ENCODE results near the gene APLP2. TPM values are rescaled to one million over a fixed set of nuclear protein-coding genes. Genes with fewer than 3 reads are reported as not detected.

Gene APLP2
- polyA plus RNA-seq, 3 donors, result 486 to 622 (median 591) TPM

GRCh38 chr11:130024361-130024760 is 45.3 kb upstream of the APLP2 start:
- Mint-ChIP-seq H3K9me3 (peaks cover 0 to 8% (median 3%) of the 10 kb centered on the region in 7 donors), H3K36me3 (no peaks in the 10 kb centered on the region), H3K4me1 (peaks cover 5% of the 10 kb centered on the region), H3K27ac (no peak overlapping the region), H3K27me3 (ENCODE audit: low read depth in 3 of 3) (peaks cover 0 to 5% (median 0%) of the 10 kb centered on the region in 3 donors), H3K4me3 (no peak overlapping the region)
- H3K9me3 ChIP-seq (replicated peaks in 1 of 2; ENCODE audit: control insufficient read depth in 1 of 2, insufficient read depth in 1 of 2, low read length in 2 of 2), result peaks cover 0 to 5% of the 10 kb centered on the region in 2 donors
- H3K9ac ChIP-seq (ENCODE audit: insufficient read depth, low read length, poor library complexity, severe bottlenecking), result no peak overlapping the region
- no peak overlapping the region for H3K4me3 ChIP-seq (replicated peaks in 1 of 3; ENCODE audit: low read depth in 2 of 3, low read length in 3 of 3)
- no peaks in the 10 kb centered on the region for H4K20me1 ChIP-seq (ENCODE audit: insufficient read depth, low read length)
- H3K36me3 ChIP-seq (replicated peaks in 1 of 2; ENCODE audit: control insufficient read depth in 1 of 2, insufficient read depth in 2 of 2, low read length in 2 of 2), result no peaks in the 10 kb centered on the region
- H3K79me2 ChIP-seq (ENCODE audit: insufficient read depth, low read length), result no peaks in the 10 kb centered on the region
- no peak overlapping the region for H3K4me2 ChIP-seq (replicated peaks; ENCODE audit: extremely low read depth, low read length, poor library complexity, severe bottlenecking)
- no peak for TF ChIP-seq CTCF (IDR thresholded peaks at IDR 0.05)
- H3K27ac ChIP-seq (ENCODE audit: low read depth in 1 of 2, low read length in 2 of 2), result no peak overlapping the region
- H2AFZ ChIP-seq (ENCODE audit: insufficient read depth, low read depth, low read length, poor library complexity, severe bottlenecking), result no peak overlapping the region
- intact Hi-C loops (cut with micrococcal nuclease), result no loop called here
- DNase-seq, result no peak
- WGBS (ENCODE audit: insufficient coverage), result no CpG with 5 or more reads among the region's 1 CpG
- peaks cover 3 to 7% of the 10 kb centered on the region in 2 donors for H3K4me1 ChIP-seq (ENCODE audit: control insufficient read depth in 1 of 2, insufficient read depth in 2 of 2, low read length in 2 of 2)
- no peaks in the 10 kb centered on the region for H3K27me3 ChIP-seq (ENCODE audit: control insufficient read depth in 2 of 2, insufficient read depth in 2 of 2, low read length in 2 of 2)

GRCh38 chr11:130025371-130025770 is 44.3 kb upstream of the APLP2 start:
- H2AFZ ChIP-seq (ENCODE audit: insufficient read depth, low read depth, low read length, poor library complexity, severe bottlenecking), result no peak overlapping the region
- no peak overlapping the region for H3K27ac ChIP-seq (ENCODE audit: low read depth in 1 of 2, low read length in 2 of 2)
- Mint-ChIP-seq H3K27ac (no peak overlapping the region), H3K9me3 (peaks cover 0 to 8% (median 3%) of the 10 kb centered on the region in 7 donors), H3K4me3 (no peak overlapping the region), H3K27me3 (ENCODE audit: low read depth in 3 of 3) (peaks cover 0 to 5% (median 2%) of the 10 kb centered on the region in 3 donors), H3K4me1 (peaks cover 6% of the 10 kb centered on the region), H3K36me3 (no peaks in the 10 kb centered on the region)
- H3K9ac ChIP-seq (ENCODE audit: insufficient read depth, low read length, poor library complexity, severe bottlenecking), result no peak overlapping the region
- H3K4me3 ChIP-seq (replicated peaks in 1 of 3; ENCODE audit: low read depth in 2 of 3, low read length in 3 of 3), result no peak overlapping the region
- H3K9me3 ChIP-seq (replicated peaks in 1 of 2; ENCODE audit: control insufficient read depth in 1 of 2, insufficient read depth in 1 of 2, low read length in 2 of 2), result peaks cover 0 to 5% of the 10 kb centered on the region in 2 donors
- no CpG with 5 or more reads among the region's 1 CpG for WGBS (ENCODE audit: insufficient coverage)
- H3K4me2 ChIP-seq (replicated peaks; ENCODE audit: extremely low read depth, low read length, poor library complexity, severe bottlenecking), result no peak overlapping the region
- no peak for DNase-seq
- no peaks in the 10 kb centered on the region for H3K79me2 ChIP-seq (ENCODE audit: insufficient read depth, low read length)
- no peaks in the 10 kb centered on the region for H3K27me3 ChIP-seq (ENCODE audit: control insufficient read depth in 2 of 2, insufficient read depth in 2 of 2, low read length in 2 of 2)
- H3K36me3 ChIP-seq (replicated peaks in 1 of 2; ENCODE audit: control insufficient read depth in 1 of 2, insufficient read depth in 2 of 2, low read length in 2 of 2), result no peaks in the 10 kb centered on the region
- intact Hi-C loops (cut with micrococcal nuclease), result no loop called here
- TF ChIP-seq CTCF (IDR thresholded peaks at IDR 0.05), result no peak
- no peaks in the 10 kb centered on the region for H4K20me1 ChIP-seq (ENCODE audit: insufficient read depth, low read length)
- H3K4me1 ChIP-seq (ENCODE audit: control insufficient read depth in 1 of 2, insufficient read depth in 2 of 2, low read length in 2 of 2), result peaks cover 3 to 9% of the 10 kb centered on the region in 2 donors
